Gastroesophageal sphincter (tissue), 4 donors: ENCODE measurements around the gene NIFK. TPM values are rescaled to one million over a fixed set of nuclear protein-coding genes. Genes with fewer than 3 reads are reported as not detected.

Experiments used
- total RNA-seq, 4 donors: library from RNA; depleted of rRNA; stranded (reverse); fragments of >200 nt; gene quantifications; one replicate each; pipeline ENCODE4 v1.1.0, GENCODE V29; 2016

Gene NIFK
- total RNA-seq, 4 donors from 2014 or later, result 16.2 to 92.7 (median 46.7) TPM

Other genes starting within 250 kb of the NIFK start
- gene RNU4ATAC, start 206.0 kb downstream of the NIFK start, total RNA-seq, result not detected
- gene CLASP1, start 87.4 kb downstream of the NIFK start, total RNA-seq, result 100 to 1,000 TPM in 1 of 4 donors, 10 to 100 TPM in 3; 72.0 to 108 (median 84.7) TPM
- 10 to 100 TPM; 29.9 to 41.7 (median 33.7) TPM for gene TSN, start 18.8 kb upstream of the NIFK start, total RNA-seq